GM12892 (cell line): ENCODE measurements around the gene ITIH4.

Experiments
- DNase-seq: peaks from one replicate; pipeline ENCODE4 v3.0.0; 2011; ENCODE audit not compliant: insufficient read length
- FAIRE-seq: peaks from 2 replicates; lab custom pipeline; 2011; peaks lifted over from hg19 to GRCh38; lab: Jason Lieb, UNC
- POLR2A ChIP-seq: IDR thresholded peaks from 2 replicates; pipeline ENCODE4 v1.6.1; 2011; ENCODE audit warnings: low read depth, low read length, control low read depth
- POLR2AphosphoS5 ChIP-seq: IDR thresholded peaks from 2 replicates; pipeline ENCODE4 v1.6.1; 2011; ENCODE audit warnings: low read depth, low read length, control low read depth
- TAF1 ChIP-seq: IDR thresholded peaks from 2 replicates; pipeline ENCODE4 v1.6.1; 2011; ENCODE audit warnings: low read depth, mild to moderate bottlenecking, control low read depth, low read length, borderline replicate concordance

ITIH4 gene

GRCh38 chr3:52787246-52787645 is 43.2 kb downstream of the ITIH4 start:
- TF ChIP-seq POLR2AphosphoS5 (no peak), TAF1 (no peak), POLR2A (no peak)
- no peak for FAIRE-seq
- no peak for DNase-seq

- no peak for FAIRE-seq
Measured at GRCh38 chr3:52786330-52787215, 43.9 kb downstream of the ITIH4 start.

GRCh38 chr3:52784931-52785590 is 45.4 kb downstream of the ITIH4 start:
- DNase-seq: no peak
- no peak for FAIRE-seq
- no peak for TF ChIP-seq POLR2AphosphoS5
- no peak for TF ChIP-seq TAF1
- TF ChIP-seq POLR2A: no peak

More at GRCh38 chr3:52786330-52787215, 43.9 kb downstream of the ITIH4 start:
- DNase-seq: no peak
- TF ChIP-seq POLR2A (no peak), TAF1 (no peak)

GRCh38 chr3:52784021-52784621 is 46.4 kb downstream of the ITIH4 start:
- no peak for FAIRE-seq

GRCh38 chr3:52783211-52783555 is 47.3 kb downstream of the ITIH4 start:
- FAIRE-seq (no peak), DNase-seq (no peak)
- TF ChIP-seq POLR2A (no peak), TAF1 (no peak), POLR2AphosphoS5 (no peak)

More at GRCh38 chr3:52784021-52784621, 46.4 kb downstream of the ITIH4 start:
- no peak for TF ChIP-seq TAF1
- no peak for TF ChIP-seq POLR2AphosphoS5
- TF ChIP-seq POLR2A: no peak
- no peak for DNase-seq

- FAIRE-seq (no peak), DNase-seq (no peak)
- TF ChIP-seq POLR2A: no peak
- TF ChIP-seq POLR2AphosphoS5: no peak
- no peak for TF ChIP-seq TAF1
Measured at GRCh38 chr3:52782412-52783210, 47.9 kb downstream of the ITIH4 start.

GRCh38 chr3:52781741-52782140 is 48.7 kb downstream of the ITIH4 start:
- no peak for TF ChIP-seq POLR2A
- TF ChIP-seq POLR2AphosphoS5: no peak
- no peak for TF ChIP-seq TAF1
- FAIRE-seq (no peak), DNase-seq (no peak)

GRCh38 chr3:52779837-52780585 is 50.5 kb downstream of the ITIH4 start:
- FAIRE-seq: peak; percentile 61
- no peak for TF ChIP-seq POLR2AphosphoS5
- TF ChIP-seq POLR2A: peak; percentile 1; the same call in 1 of the 2 replicates
- no peak for DNase-seq

GRCh38 chr3:52779011-52779836 is 51.2 kb downstream of the ITIH4 start:
- FAIRE-seq: peak; percentile 81
- TF ChIP-seq POLR2AphosphoS5 (no peak), POLR2A (peak; percentile 48)
- DNase-seq: no peak
